Central memory CD8-positive, alpha-beta T cell (primary cell): ENCODE results near the gene SEMA3C.

Experiments
- ATAC-seq: fragments of 150-1000 bp; cut with Tn5 transposase; replicated peaks from 2 replicates; pipeline ENCODE4 v1.10.0; 2022; ENCODE audit warnings: mild to moderate bottlenecking, moderate FRiP score, moderate number of reproducible peaks; ENCODE audit not compliant: poor library complexity, severe bottlenecking; ENCODE audit errors: extremely low read depth
- DNase-seq, 2 donors: peaks; one replicate each; pipeline ENCODE4 v3.0.0; 2021; ENCODE audit warnings: low spot score in 2 of 2
- H3K27ac Mint-ChIP-seq: one replicate; pipeline ENCODE4 v1.8.0; 2022; ENCODE audit warnings: low read depth, mild to moderate bottlenecking, moderate library complexity, mixed read lengths
- H3K27me3 Mint-ChIP-seq: one replicate; pipeline ENCODE4 v1.8.0; 2022; ENCODE audit warnings: mixed read lengths
- H3K36me3 Mint-ChIP-seq: one replicate; pipeline ENCODE4 v1.8.0; 2022; ENCODE audit warnings: mild to moderate bottlenecking, moderate library complexity, mixed read lengths; ENCODE audit not compliant: insufficient read depth
- H3K4me1 Mint-ChIP-seq: one replicate; pipeline ENCODE4 v1.8.0; 2022; ENCODE audit warnings: mixed read lengths
- H3K4me3 Mint-ChIP-seq: one replicate; pipeline ENCODE4 v1.8.0; 2022; ENCODE audit warnings: mild to moderate bottlenecking, moderate library complexity, mixed read lengths
- H3K9me3 Mint-ChIP-seq: one replicate; pipeline ENCODE4 v1.8.0; 2022; ENCODE audit warnings: mixed read lengths

The SEMA3C gene

DNA sequence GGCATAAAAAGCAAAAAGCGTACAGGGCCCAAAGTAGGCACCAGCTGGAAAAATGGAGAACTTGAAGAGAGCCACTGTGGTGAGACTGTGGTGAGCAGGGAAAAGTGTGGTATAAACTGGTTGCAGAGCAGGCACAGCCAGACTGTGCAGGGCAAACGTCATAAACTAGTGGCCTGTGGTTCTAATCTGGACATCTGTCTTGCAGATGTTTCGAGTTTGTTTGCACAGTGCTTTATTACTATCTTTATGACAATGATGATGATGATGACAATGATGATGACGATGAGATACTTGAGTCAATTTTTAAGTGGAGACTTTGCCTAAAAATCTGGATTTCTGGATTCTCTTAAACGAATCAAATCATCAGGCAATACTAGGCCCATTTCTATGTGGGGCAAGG lies 45.7 kb downstream of the SEMA3C start:
- DNase-seq, result no peak
- Mint-ChIP-seq H3K9me3 (peaks cover 10% of the 10 kb centered on the region), H3K4me3 (no peak overlapping the region), H3K4me1 (no peaks in the 10 kb centered on the region), H3K27ac (no peak overlapping the region), H3K27me3 (no peaks in the 10 kb centered on the region), H3K36me3 (peaks cover 1% of the 10 kb centered on the region)
- no peak for ATAC-seq

DNA sequence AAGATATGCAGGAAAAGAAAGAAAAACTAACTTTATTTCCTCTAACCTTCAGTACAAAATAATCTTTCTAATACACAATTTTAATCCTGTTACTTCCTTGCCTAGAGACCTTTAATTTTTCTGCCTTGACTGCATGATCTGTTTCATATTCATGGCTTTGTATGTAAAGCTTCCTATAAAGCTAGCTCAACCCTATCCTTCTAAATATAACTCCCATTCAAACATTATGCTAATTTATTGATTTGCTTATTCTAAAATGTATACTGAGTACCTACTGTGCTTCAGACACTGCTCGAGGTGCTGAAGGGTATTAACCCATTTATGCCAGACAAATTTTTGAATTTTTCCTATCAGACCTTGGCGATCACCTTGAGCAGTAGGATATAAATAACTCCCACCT lies 47.6 kb downstream of the SEMA3C start:
- H3K27ac Mint-ChIP-seq, result no peak overlapping the region
- peaks cover 1% of the 10 kb centered on the region for H3K36me3 Mint-ChIP-seq
- no peak overlapping the region for H3K4me3 Mint-ChIP-seq
- ATAC-seq (no peak), DNase-seq (no peak)
- no peaks in the 10 kb centered on the region for H3K27me3 Mint-ChIP-seq
- H3K4me1 Mint-ChIP-seq, result no peaks in the 10 kb centered on the region
- peaks cover 15% of the 10 kb centered on the region for H3K9me3 Mint-ChIP-seq

DNA sequence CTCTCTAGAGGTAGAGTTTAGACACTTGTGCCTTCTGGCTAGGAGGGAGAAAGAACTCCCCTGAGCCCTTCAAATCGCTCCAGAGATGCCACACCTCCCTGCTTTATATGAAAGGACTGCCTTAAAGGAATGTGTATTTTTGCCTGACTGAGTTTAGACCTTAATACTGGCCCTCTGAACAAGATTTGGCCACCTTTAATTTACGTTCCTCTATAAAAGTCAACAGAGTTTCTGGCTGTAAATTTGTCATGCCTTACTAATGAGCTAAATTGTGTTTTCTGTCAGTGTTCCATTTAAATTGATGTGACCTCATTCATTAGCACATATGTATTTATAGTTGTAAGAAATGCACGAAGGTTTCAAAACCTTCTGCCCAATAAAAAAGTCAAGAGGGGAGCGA lies 48.0 kb downstream of the SEMA3C start:
- H3K36me3 Mint-ChIP-seq, result peaks cover 1% of the 10 kb centered on the region
- no peak for DNase-seq
- peaks cover 15% of the 10 kb centered on the region for H3K9me3 Mint-ChIP-seq
- H3K4me1 Mint-ChIP-seq, result no peaks in the 10 kb centered on the region
- no peaks in the 10 kb centered on the region for H3K27me3 Mint-ChIP-seq
- no peak overlapping the region for H3K27ac Mint-ChIP-seq
- ATAC-seq, result no peak
- H3K4me3 Mint-ChIP-seq, result no peak overlapping the region

DNA sequence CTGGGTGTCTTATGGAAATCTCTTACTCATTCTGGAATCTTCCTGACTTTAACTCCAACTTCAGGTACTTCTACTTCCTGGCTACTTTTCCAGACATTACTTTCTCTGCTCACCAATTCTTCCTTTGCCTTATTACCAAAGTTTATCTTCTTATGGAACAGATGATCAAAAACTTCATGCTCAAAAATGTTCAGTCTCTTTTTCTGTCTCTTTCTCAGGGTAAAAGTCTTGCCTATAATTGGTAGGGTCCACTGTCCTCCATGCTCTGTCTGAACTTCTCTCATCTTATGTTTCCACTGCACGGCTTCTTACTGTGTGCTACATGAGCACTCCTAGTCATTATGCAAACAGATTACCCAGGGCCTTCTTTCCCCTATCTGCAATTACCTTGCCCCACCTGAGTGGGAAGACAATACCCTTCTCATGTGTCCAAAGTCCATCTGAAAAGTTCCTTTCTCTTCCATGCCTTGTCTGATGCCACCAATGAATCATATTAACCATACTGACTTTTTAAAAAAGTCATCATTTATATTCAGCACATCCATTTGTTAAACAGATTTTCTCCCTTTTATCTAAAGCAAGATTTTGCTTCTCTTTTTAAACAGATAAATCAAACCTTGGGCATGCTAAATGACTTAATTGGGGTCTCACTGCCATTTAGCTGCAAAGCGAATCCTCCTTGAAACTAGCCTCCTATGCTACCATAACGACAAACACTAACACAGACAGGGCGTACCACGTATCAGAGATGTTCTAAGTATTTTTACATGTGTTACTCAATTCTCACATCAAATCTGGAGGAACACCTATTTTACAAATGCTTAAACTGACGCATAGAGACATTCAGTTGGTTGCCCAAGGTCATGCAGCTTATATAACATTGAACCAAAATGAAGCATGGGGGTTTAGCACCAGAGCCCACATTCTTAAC lies 48.8 kb downstream of the SEMA3C start:
- H3K27ac Mint-ChIP-seq, result no peak overlapping the region
- H3K36me3 Mint-ChIP-seq, result peaks cover 1% of the 10 kb centered on the region
- no peak for DNase-seq
- H3K4me1 Mint-ChIP-seq, result no peaks in the 10 kb centered on the region
- peaks cover 15% of the 10 kb centered on the region for H3K9me3 Mint-ChIP-seq
- H3K4me3 Mint-ChIP-seq, result no peak overlapping the region
- no peaks in the 10 kb centered on the region for H3K27me3 Mint-ChIP-seq
- no peak for ATAC-seq

DNA sequence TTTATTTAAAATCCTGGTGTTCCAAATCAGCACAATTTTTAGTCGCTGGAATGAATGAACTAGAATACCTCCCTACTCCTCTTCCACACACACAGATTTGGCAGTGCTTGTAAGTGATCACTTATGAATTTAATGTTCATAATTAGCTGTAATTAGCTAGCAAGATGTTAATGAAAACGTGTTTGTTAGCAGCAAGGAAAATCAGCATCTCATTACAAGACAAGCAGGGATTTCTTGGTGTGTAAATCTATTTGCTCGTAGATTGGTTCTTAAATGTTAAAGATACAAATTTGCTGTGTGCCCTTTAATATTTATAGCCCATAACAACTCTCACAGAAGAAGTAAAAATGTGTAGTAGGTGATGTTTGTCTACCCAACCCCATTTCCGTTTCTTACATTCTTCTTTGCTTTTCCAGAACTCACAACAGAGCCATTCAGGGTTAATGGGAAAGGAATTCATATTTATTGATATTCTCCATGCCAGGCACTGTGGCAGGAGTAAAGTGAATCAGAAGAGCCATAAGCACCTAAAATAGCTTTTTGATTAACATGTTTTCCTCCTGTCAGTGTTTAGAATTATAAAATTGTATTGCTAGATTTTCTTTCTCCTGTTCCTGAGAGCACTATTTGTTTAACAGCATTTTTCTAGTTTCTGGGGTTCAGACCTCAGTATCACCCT lies 49.6 kb downstream of the SEMA3C start:
- no peaks in the 10 kb centered on the region for H3K36me3 Mint-ChIP-seq
- H3K4me1 Mint-ChIP-seq, result no peaks in the 10 kb centered on the region
- no peaks in the 10 kb centered on the region for H3K27me3 Mint-ChIP-seq
- ATAC-seq (no peak), DNase-seq (no peak)
- H3K4me3 Mint-ChIP-seq, result no peak overlapping the region
- H3K27ac Mint-ChIP-seq, result no peak overlapping the region
- peaks cover 20% of the 10 kb centered on the region for H3K9me3 Mint-ChIP-seq

DNA sequence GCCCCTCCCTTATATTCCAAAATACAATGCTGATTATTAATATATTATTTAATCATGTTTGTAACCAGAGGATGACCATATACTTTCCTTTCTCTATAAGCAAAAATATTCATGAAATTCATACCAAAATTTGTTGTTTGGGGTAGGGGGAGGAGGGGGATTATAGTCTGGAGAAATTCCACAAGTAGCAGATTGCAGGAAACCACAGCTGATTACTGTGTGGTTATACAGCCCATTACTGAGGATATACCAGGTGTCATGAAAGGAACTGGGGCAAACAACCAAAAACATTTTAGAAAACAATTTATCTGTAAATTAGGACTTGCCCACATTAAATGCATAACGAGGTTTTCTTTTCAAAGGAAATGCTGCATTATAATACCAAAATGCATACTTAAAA lies 50.3 kb downstream of the SEMA3C start:
- no peak for DNase-seq
- Mint-ChIP-seq H3K9me3 (peaks cover 20% of the 10 kb centered on the region), H3K27me3 (no peaks in the 10 kb centered on the region), H3K27ac (no peak overlapping the region), H3K4me1 (no peaks in the 10 kb centered on the region), H3K4me3 (no peak overlapping the region), H3K36me3 (no peaks in the 10 kb centered on the region)
- ATAC-seq, result no peak

DNA sequence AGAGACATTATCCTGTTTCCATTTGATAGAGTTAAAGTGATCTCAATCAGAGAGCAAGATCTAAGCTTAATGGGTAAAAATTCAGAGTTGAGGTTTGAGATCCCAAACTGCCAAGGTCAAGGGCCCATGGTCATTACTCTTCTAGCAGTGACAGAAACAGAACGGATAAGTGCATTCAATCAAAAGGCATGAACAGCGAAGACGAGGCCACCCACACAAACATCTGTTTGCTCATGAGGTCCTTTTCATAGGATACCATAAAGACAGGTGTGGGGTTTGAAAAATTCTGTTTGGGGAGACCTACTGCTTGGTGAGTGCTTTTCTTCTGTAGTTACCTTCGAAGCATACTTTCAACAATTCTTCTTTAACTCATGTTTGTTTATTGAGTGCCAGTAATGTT lies 58.3 kb downstream of the SEMA3C start:
- Mint-ChIP-seq H3K36me3 (no peaks in the 10 kb centered on the region), H3K9me3 (peaks cover 23% of the 10 kb centered on the region), H3K4me1 (no peaks in the 10 kb centered on the region), H3K4me3 (no peak overlapping the region), H3K27me3 (no peaks in the 10 kb centered on the region), H3K27ac (no peak overlapping the region)
- no peak for ATAC-seq
- no peak for DNase-seq

DNA sequence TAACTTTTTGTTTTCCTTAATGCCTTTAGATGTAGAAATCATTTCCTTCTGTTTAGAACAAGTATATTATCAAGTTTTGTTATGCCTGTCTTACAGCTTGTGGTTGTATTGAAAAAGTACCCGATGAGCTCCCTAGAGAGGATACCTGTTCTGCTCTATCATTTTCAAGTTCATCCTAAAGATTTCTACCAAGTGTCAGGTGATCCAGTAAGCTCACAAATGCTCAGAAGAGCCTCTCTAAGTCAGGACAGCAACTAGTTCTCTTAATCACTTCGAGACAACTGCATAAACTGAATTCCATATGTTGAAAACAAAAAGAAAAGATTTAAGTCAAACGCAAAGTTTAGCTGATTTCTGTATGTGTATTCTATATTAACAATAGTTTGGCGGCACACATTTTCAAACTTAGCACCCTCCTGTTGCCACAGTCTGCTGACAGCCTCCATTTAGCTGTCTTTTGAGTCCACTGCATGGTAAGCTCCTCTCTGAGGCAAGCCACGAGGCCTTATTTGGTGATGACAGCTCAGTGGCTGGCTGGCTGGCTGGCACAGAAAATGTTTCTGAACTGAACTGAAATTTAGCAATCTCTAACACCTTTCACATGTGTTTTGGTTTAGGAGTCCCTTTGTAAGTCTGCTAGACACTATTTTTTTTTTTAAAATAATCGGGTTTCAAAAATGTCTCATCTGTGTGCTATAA lies 59.4 kb downstream of the SEMA3C start:
- Mint-ChIP-seq H3K4me1 (no peaks in the 10 kb centered on the region), H3K27ac (no peak overlapping the region), H3K9me3 (peaks cover 17% of the 10 kb centered on the region), H3K4me3 (no peak overlapping the region), H3K36me3 (no peaks in the 10 kb centered on the region), H3K27me3 (no peaks in the 10 kb centered on the region)
- ATAC-seq, result no peak
- DNase-seq, result no peak

DNA sequence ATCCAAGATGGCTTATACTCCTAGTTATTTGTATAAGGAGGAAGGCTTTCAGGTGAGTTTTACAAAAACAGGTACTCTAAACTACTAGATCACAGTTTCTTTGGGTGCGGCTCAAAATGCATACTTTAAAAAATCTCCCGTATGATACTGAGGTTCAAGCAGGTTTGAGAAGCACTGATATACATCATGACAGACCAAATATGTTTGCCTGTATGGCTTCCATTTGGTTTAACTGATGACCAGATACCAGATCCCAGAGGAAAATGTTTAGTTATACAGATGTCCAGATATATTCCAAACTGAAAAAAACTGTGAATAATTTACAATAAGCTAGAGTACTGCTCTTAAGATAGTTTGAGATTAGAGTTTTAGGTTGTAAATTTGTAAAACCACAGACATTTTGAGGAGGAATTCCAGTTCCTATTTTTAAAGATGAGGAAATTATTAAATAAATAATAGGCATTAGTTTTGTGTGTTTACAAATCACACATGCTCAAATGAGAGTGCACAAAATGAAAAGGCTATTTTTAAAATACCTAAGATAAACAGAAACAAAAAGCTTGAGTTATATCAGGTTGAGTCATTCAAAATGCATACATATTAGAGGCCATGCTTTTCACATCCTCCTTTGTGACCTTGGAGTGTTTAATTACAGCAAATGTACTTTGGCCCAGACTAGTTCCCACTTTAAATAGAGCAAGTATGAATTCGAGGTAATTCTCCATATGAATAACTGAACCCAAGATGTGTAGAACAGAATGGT lies 60.5 kb downstream of the SEMA3C start:
- Mint-ChIP-seq H3K4me3 (no peak overlapping the region), H3K27me3 (no peaks in the 10 kb centered on the region), H3K9me3 (peaks cover 19% of the 10 kb centered on the region), H3K27ac (no peak overlapping the region), H3K4me1 (no peaks in the 10 kb centered on the region), H3K36me3 (no peaks in the 10 kb centered on the region)
- no peak for DNase-seq
- no peak for ATAC-seq

DNA sequence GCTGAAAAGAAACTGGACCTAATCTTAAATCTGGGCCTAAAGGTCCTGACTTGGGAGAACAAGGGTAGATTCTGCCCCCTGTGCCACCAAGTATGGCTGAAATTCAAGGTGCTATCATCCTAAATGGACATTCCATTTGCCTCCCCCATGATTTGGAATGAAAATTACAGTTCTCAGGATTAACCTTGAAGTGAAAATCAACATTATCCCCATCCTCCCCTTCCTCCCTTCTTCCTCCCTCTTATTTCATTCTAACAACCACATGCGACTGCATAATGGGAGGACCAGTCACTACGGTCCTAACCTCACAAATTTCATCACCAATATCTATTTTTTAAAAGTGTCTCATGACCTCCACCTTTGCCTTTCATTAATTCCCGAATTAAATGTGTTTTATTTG lies 62.1 kb downstream of the SEMA3C start:
- no peak for ATAC-seq
- Mint-ChIP-seq H3K36me3 (no peaks in the 10 kb centered on the region), H3K27me3 (no peaks in the 10 kb centered on the region), H3K9me3 (peaks cover 17% of the 10 kb centered on the region), H3K4me3 (no peak overlapping the region), H3K4me1 (no peaks in the 10 kb centered on the region), H3K27ac (no peak overlapping the region)
- no peak for DNase-seq

DNA sequence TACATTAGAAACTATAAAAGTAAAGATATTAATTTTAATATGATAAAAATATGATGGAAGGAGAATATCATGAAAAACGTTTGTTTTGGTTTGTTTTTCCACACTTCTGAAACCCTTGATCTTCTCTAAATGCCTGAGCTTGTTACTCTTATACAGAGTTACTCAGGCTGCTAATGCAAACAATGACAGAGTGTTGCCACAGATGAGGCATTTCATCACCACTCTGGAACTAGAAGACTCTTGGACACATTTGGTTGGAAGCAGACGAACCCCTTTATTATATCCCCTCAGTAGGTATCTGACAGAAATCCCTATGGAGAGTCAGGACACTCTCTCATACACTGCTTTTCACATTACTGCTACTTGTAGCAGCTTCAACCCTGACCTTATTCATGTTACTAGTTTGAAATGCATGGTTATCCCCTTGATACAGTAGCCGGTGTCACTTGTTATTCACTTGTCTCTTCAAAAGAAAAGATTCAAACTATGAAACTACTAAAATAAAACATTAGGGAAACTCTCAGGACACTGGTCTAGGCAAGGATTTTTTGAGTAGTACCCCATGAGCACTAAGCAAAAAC lies 66.9 kb downstream of the SEMA3C start:
- Mint-ChIP-seq H3K4me3 (no peak overlapping the region), H3K36me3 (no peaks in the 10 kb centered on the region), H3K27ac (no peak overlapping the region), H3K27me3 (no peaks in the 10 kb centered on the region), H3K9me3 (peaks cover 27% of the 10 kb centered on the region), H3K4me1 (no peaks in the 10 kb centered on the region)
- no peak for DNase-seq
- ATAC-seq, result no peak

DNA sequence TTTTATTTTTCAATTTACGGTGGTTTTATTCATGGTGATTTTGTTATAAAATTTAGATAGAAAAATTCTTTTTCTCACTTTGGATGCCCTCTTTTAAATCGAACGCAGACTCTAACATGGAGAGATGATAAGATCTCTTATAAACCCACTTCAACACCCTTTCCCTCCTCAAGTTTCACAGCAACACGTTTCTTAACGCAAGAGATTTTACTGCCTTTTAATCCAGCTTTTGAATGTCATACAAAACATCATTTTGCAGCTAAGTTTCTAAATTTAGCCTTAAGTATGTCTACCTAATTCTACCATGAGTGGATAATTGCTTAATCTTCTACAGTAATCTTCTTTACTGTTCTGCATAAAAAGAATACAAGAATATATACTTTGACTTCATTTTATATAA lies 70.0 kb downstream of the SEMA3C start:
- ATAC-seq (no peak), DNase-seq (no peak)
- no peak overlapping the region for H3K4me3 Mint-ChIP-seq
- no peaks in the 10 kb centered on the region for H3K36me3 Mint-ChIP-seq
- no peaks in the 10 kb centered on the region for H3K4me1 Mint-ChIP-seq
- H3K27ac Mint-ChIP-seq, result no peak overlapping the region
- H3K9me3 Mint-ChIP-seq, result peaks cover 34% of the 10 kb centered on the region
- no peaks in the 10 kb centered on the region for H3K27me3 Mint-ChIP-seq
